ENCODE results near the gene ATP6V0A1.
"Not testable (repeated sequence)": the region's sequence is repeated elsewhere in the genome, so short reads cannot be mapped to it uniquely, and the experiment has no call there.

DNA sequence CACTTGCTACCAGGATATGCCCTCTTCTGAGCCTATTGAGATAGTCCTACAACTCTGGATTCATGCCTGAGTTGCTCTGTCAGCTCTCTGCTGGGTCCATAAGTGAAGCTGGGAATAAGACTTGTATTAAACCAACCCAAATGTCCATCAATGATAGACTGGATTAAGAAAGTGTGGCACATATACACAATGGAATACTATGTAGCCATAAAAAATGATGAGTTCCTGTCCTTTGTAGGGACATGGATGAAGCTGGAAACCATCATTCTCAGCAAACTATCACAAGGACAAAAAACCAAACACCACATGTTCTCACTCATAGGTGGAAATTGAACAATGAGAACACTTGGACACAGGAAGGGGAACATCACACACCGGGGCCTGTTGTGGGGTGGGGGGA is 19.1 kb downstream of the ATP6V0A1 start:
- TF ChIP-seq CTCF (IDR thresholded peaks at IDR 0.05); JUN (CRISPR knock-in tag; IDR thresholded peaks at IDR 0.05); ETV6 (CRISPR knock-in tag; IDR thresholded peaks at IDR 0.05); ZNF121 (CRISPR knock-in tag; IDR thresholded peaks at IDR 0.05); TP53 (CRISPR knock-in tag; IDR thresholded peaks at IDR 0.05); FOXK1 (CRISPR knock-in tag; IDR thresholded peaks at IDR 0.05); IRF1 (CRISPR knock-in tag; IDR thresholded peaks at IDR 0.05); ZBTB43 (CRISPR knock-in tag; IDR thresholded peaks at IDR 0.05); OVOL2 (CRISPR knock-in tag; IDR thresholded peaks at IDR 0.05; ENCODE audit: borderline replicate concordance); ESRRA (CRISPR knock-in tag; IDR thresholded peaks at IDR 0.05; ENCODE audit: borderline replicate concordance): not testable (repeated sequence)
- TF ChIP-seq, protein P1, sequence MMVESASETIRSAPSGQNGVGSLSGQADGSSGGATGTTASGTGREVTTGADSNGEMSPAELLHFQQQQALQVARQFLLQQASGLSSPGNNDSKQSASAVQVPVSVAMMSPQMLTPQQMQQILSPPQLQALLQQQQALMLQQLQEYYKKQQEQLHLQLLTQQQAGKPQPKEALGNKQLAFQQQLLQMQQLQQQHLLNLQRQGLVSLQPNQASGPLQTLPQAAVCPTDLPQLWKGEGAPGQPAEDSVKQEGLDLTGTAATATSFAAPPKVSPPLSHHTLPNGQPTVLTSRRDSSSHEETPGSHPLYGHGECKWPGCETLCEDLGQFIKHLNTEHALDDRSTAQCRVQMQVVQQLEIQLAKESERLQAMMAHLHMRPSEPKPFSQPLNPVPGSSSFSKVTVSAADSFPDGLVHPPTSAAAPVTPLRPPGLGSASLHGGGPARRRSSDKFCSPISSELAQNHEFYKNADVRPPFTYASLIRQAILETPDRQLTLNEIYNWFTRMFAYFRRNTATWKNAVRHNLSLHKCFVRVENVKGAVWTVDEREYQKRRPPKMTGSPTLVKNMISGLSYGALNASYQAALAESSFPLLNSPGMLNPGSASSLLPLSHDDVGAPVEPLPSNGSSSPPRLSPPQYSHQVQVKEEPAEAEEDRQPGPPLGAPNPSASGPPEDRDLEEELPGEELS (CRISPR knock-in tag; IDR thresholded peaks at IDR 0.05), result not testable (repeated sequence)
- TF ChIP-seq, protein P2, sequence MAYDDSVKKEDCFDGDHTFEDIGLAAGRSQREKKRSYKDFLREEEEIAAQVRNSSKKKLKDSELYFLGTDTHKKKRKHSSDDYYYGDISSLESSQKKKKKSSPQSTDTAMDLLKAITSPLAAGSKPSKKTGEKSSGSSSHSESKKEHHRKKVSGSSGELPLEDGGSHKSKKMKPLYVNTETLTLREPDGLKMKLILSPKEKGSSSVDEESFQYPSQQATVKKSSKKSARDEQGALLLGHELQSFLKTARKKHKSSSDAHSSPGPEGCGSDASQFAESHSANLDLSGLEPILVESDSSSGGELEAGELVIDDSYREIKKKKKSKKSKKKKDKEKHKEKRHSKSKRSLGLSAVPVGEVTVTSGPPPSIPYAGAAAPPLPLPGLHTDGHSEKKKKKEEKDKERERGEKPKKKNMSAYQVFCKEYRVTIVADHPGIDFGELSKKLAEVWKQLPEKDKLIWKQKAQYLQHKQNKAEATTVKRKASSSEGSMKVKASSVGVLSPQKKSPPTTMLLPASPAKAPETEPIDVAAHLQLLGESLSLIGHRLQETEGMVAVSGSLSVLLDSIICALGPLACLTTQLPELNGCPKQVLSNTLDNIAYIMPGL (CRISPR knock-in tag; IDR thresholded peaks at IDR 0.05), result not testable (repeated sequence)
- TF ChIP-seq, protein P3, sequence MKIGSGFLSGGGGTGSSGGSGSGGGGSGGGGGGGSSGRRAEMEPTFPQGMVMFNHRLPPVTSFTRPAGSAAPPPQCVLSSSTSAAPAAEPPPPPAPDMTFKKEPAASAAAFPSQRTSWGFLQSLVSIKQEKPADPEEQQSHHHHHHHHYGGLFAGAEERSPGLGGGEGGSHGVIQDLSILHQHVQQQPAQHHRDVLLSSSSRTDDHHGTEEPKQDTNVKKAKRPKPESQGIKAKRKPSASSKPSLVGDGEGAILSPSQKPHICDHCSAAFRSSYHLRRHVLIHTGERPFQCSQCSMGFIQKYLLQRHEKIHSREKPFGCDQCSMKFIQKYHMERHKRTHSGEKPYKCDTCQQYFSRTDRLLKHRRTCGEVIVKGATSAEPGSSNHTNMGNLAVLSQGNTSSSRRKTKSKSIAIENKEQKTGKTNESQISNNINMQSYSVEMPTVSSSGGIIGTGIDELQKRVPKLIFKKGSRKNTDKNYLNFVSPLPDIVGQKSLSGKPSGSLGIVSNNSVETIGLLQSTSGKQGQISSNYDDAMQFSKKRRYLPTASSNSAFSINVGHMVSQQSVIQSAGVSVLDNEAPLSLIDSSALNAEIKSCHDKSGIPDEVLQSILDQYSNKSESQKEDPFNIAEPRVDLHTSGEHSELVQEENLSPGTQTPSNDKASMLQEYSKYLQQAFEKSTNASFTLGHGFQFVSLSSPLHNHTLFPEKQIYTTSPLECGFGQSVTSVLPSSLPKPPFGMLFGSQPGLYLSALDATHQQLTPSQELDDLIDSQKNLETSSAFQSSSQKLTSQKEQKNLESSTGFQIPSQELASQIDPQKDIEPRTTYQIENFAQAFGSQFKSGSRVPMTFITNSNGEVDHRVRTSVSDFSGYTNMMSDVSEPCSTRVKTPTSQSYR (CRISPR knock-in tag; IDR thresholded peaks at IDR 0.05), result not testable (repeated sequence)
- TF ChIP-seq, protein P4, sequence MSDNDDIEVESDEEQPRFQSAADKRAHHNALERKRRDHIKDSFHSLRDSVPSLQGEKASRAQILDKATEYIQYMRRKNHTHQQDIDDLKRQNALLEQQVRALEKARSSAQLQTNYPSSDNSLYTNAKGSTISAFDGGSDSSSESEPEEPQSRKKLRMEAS (CRISPR knock-in tag; IDR thresholded peaks at IDR 0.05), result not testable (repeated sequence)
